Smooth muscle cell (in vitro differentiated cells): ENCODE measurements around the gene LEKR1. TPM values are rescaled to one million over a fixed set of nuclear protein-coding genes. Genes with fewer than 3 reads are reported as not detected.

Experiments used
- DNase-seq: peaks from one replicate; lab custom pipeline; 2025; ENCODE audit not compliant: unreplicated experiment; lab: John Stamatoyannopoulos, UW
- H2AFZ ChIP-seq: fragments of 200-600 bp; sonication (generic); 2 replicates; pipeline ENCODE4 v1.6.0; 2016; ENCODE audit warnings: antibody characterized with exemption, low read depth, mild to moderate bottlenecking
- H3F3A ChIP-seq: fragments of 200-600 bp; sonication (generic); 2 replicates; pipeline ENCODE4 v1.6.0; 2017; ENCODE audit warnings: antibody characterized with exemption, low read depth
- H3K27ac ChIP-seq: fragments of 200-600 bp; sonication (generic); 2 replicates; pipeline ENCODE4 v1.5.1; 2016; ENCODE audit warnings: low read depth, mild to moderate bottlenecking
- H3K27me3 ChIP-seq: fragments of 200-600 bp; sonication (generic); 2 replicates; pipeline ENCODE4 v1.6.1; 2016; ENCODE audit warnings: low read depth, mild to moderate bottlenecking
- H3K36me3 ChIP-seq: fragments of 200-600 bp; sonication (generic); 2 replicates; pipeline ENCODE4 v1.5.1; 2016; ENCODE audit warnings: low read depth
- H3K4me1 ChIP-seq: fragments of 200-600 bp; sonication (generic); 2 replicates; pipeline ENCODE4 v1.5.1; 2016; ENCODE audit warnings: low read depth
- H3K4me2 ChIP-seq: fragments of 200-600 bp; sonication (generic); 2 replicates; pipeline ENCODE4 v1.6.0; 2016; ENCODE audit warnings: mild to moderate bottlenecking
- H3K4me3 ChIP-seq: fragments of 200-600 bp; sonication (generic); 2 replicates; pipeline ENCODE4 v1.5.1; 2016; ENCODE audit warnings: mild to moderate bottlenecking
- H3K79me2 ChIP-seq: fragments of 200-600 bp; sonication (generic); 2 replicates; pipeline ENCODE4 v1.6.0; 2016; ENCODE audit warnings: low read depth, mild to moderate bottlenecking
- H3K9ac ChIP-seq: fragments of 200-600 bp; sonication (generic); 2 replicates; pipeline ENCODE4 v1.6.0; 2016; ENCODE audit warnings: low read depth
- H3K9me3 ChIP-seq: fragments of 200-600 bp; sonication (generic); replicated peaks from 2 replicates; pipeline ENCODE4 v1.5.1; 2016; ENCODE audit warnings: low read depth
- H4K20me1 ChIP-seq: fragments of 200-600 bp; sonication (generic); 2 replicates; pipeline ENCODE4 v1.6.0; 2016; ENCODE audit warnings: low read depth
- CTCF ChIP-seq: fragments of 200-600 bp; sonication (generic); IDR thresholded peaks from 2 replicates; pipeline ENCODE4 v1.5.1; 2017; ENCODE audit warnings: borderline replicate concordance, mild to moderate bottlenecking, antibody characterized with exemption; ENCODE audit not compliant: insufficient read depth, poor library complexity, severe bottlenecking
- WGBS: methylation state at CpG from one replicate; pipeline ENCODE4 v1.1.7; 2016; ENCODE audit warnings: low lambda C conversion rate; 5-methylcytosine and 5-hydroxymethylcytosine counted together
- polyA plus RNA-seq: library from polyadenylated mRNA; unstranded; fragments of >200 nt; fragmentation: Nextera tagmentation; extraction: Ambion mirVana; gene quantifications from 2 replicates; pipeline ENCODE4 v1.2.1, GENCODE V29; 2016
- total RNA-seq: library from RNA; depleted of rRNA; stranded (reverse); fragments of >200 nt; gene quantifications from 2 replicates; pipeline ENCODE4 v1.2.3, GENCODE V29; 2014

LEKR1 gene
- total and polyA plus RNA-seq, 2 experiments from 2014 or later = 1.3 to 2.3 TPM

- Histone ChIP-seq H4K20me1 (no peaks in the 10 kb centered on the region), H3K9ac (no peak overlapping the region), H3K4me2 (no peak overlapping the region), H2AFZ (peak overlapping the region; percentile 72), H3K79me2 (no peaks in the 10 kb centered on the region), H3K27me3 (no peaks in the 10 kb centered on the region), H3K27ac (no peak overlapping the region), H3K36me3 (no peaks in the 10 kb centered on the region), H3K9me3 (no peaks in the 10 kb centered on the region), H3K4me3 (no peak overlapping the region), H3F3A (peaks cover 14% of the 10 kb centered on the region), H3K4me1 (peaks cover 13% of the 10 kb centered on the region)
- DNase-seq = no peak
- no peak for TF ChIP-seq CTCF
- WGBS = 95% methylated on average over 2 of the region's 2 CpGs
Observed at GRCh38 chr3:156792945-156793344, 33.2 kb upstream of the LEKR1 start.

GRCh38 chr3:156793400-156793799 lies 32.8 kb upstream of the LEKR1 start:
- TF ChIP-seq CTCF = no peak
- Histone ChIP-seq H2AFZ (peak overlapping the region; percentile 72), H3K4me2 (no peak overlapping the region), H3K79me2 (no peaks in the 10 kb centered on the region), H3K9ac (no peak overlapping the region), H3K36me3 (no peaks in the 10 kb centered on the region), H3K9me3 (no peaks in the 10 kb centered on the region), H3F3A (peaks cover 12% of the 10 kb centered on the region), H3K27ac (no peak overlapping the region), H4K20me1 (no peaks in the 10 kb centered on the region), H3K27me3 (no peaks in the 10 kb centered on the region), H3K4me1 (peaks cover 11% of the 10 kb centered on the region), H3K4me3 (no peak overlapping the region)
- no peak for DNase-seq
- WGBS = 87% methylated on average over 1 of the region's 1 CpG

GRCh38 chr3:156793851-156794250 lies 32.3 kb upstream of the LEKR1 start:
- H3K27ac ChIP-seq = no peak overlapping the region
- peak overlapping the region; percentile 72 for H2AFZ ChIP-seq
- no peaks in the 10 kb centered on the region for H3K9me3 ChIP-seq
- H3K79me2 ChIP-seq = no peaks in the 10 kb centered on the region
- H3K4me3 ChIP-seq = no peak overlapping the region
- H4K20me1 ChIP-seq = no peaks in the 10 kb centered on the region
- no peaks in the 10 kb centered on the region for H3K36me3 ChIP-seq
- peaks cover 7% of the 10 kb centered on the region for H3F3A ChIP-seq
- no peak overlapping the region for H3K9ac ChIP-seq
- no peak overlapping the region for H3K4me2 ChIP-seq
- no peak for TF ChIP-seq CTCF
- no peak for DNase-seq
- no peaks in the 10 kb centered on the region for H3K27me3 ChIP-seq
- 87% methylated on average over 2 of the region's 2 CpGs for WGBS
- H3K4me1 ChIP-seq = peaks cover 7% of the 10 kb centered on the region

- no peaks in the 10 kb centered on the region for H3F3A ChIP-seq
- H3K4me2 ChIP-seq = no peak overlapping the region
- no peak overlapping the region for H3K4me3 ChIP-seq
- no peaks in the 10 kb centered on the region for H3K27me3 ChIP-seq
- no peak overlapping the region for H3K9ac ChIP-seq
- H3K27ac ChIP-seq = no peak overlapping the region
- no peaks in the 10 kb centered on the region for H3K4me1 ChIP-seq
- no peaks in the 10 kb centered on the region for H3K36me3 ChIP-seq
- H3K9me3 ChIP-seq = no peaks in the 10 kb centered on the region
- no peaks in the 10 kb centered on the region for H3K79me2 ChIP-seq
- H4K20me1 ChIP-seq = no peaks in the 10 kb centered on the region
- no peak for DNase-seq
- no peak overlapping the region for H2AFZ ChIP-seq
- no peak for TF ChIP-seq CTCF
Observed at GRCh38 chr3:156795890-156796481, 30.2 kb upstream of the LEKR1 start.
